K562 (cell line): Measurements from ENCODE around the gene BMF. TPM values are rescaled to one million over a fixed set of nuclear protein-coding genes. Genes with fewer than 3 reads are reported as not detected.

Experiments used
- ATF4 ChIP-seq: fragments of 450-650 bp; formaldehyde crosslinking; IDR thresholded peaks from 2 replicates; pipeline ENCODE4 v1.4.0; 2022; ENCODE audit warnings: mild to moderate bottlenecking, moderate library complexity
- BRD9 ChIP-seq: fragments of 450-650 bp; IDR thresholded peaks from 2 replicates; pipeline ENCODE4 v1.6.1; 2018; ENCODE audit warnings: low read depth; ENCODE audit not compliant: partially characterized antibody
- C11orf30 ChIP-seq: fragments of 450-650 bp; IDR thresholded peaks from 2 replicates; pipeline ENCODE4 v1.6.1; 2016; ENCODE audit warnings: low read depth, mild to moderate bottlenecking
- GMEB1 ChIP-seq: fragments of 250-450 bp; sonication (Bioruptor Pico); IDR thresholded peaks from 2 replicates; pipeline ENCODE4 v1.4.0; 2020; ENCODE audit warnings: mild to moderate bottlenecking
- JUN ChIP-seq, 2 experiments: sonication (generic) in 1 of 2; formaldehyde crosslinking in 1 of 2; IDR thresholded peaks; 2 replicates each; pipeline versions ENCODE4 v1.6.1 to v1.8.0; 2012 to 2022; ENCODE audit warnings: borderline replicate concordance in 2 of 2, mild to moderate bottlenecking in 2 of 2, improper control_type of control experiment in 1 of 2, low read depth in 1 of 2, low read length in 1 of 2, missing genetic modification reagents in 1 of 2
- KLF16 ChIP-seq: IDR thresholded peaks from 2 replicates; pipeline ENCODE4 v1.6.1; 2016; ENCODE audit warnings: antibody characterized with exemption
- MAFG ChIP-seq: fragments of 450-650 bp; conservative IDR thresholded peaks from 2 replicates; pipeline ENCODE4 v1.6.1; 2016; ENCODE audit warnings: missing genetic modification characterization, missing compliant biosample characterization
- MYBL2 ChIP-seq, 2 experiments: fragments of 450-650 bp in 1 of 2; sonication (generic) in 1 of 2; formaldehyde crosslinking in 1 of 2; IDR thresholded peaks; 2 replicates each; pipeline versions ENCODE4 v1.6.1 to v1.8.1; 2017 to 2022; ENCODE audit warnings: borderline replicate concordance in 1 of 2, inconsistent platforms in 1 of 2, low read depth in 1 of 2, mild to moderate bottlenecking in 1 of 2, missing genetic modification reagents in 1 of 2, moderate library complexity in 1 of 2
- TRIM24 ChIP-seq, 2 experiments: fragments of 450-650 bp; IDR thresholded peaks; 2 replicates each; pipeline ENCODE4 v1.6.1; 2016
- XRCC4 ChIP-seq: IDR thresholded peaks from one replicate; pipeline ENCODE4 v1.6.1; 2011; ENCODE audit not compliant: insufficient read depth, insufficient read length; ENCODE audit errors: extremely low read depth
- ZKSCAN8 ChIP-seq: fragments of 200-800 bp; sonication (Bioruptor generic); IDR thresholded peaks from 2 replicates; pipeline ENCODE4 v1.6.1; 2016; ENCODE audit warnings: missing genetic modification characterization, missing compliant biosample characterization
- ZNF318 ChIP-seq, 2 experiments: fragments of 450-650 bp; IDR thresholded peaks; 2 replicates each; pipeline ENCODE4 v1.6.1; 2016; ENCODE audit warnings: mild to moderate bottlenecking in 2 of 2, borderline replicate concordance in 1 of 2, low read depth in 1 of 2, moderate library complexity in 1 of 2
- ZNF584 ChIP-seq: fragments of 200-800 bp; sonication (Bioruptor generic); IDR thresholded peaks from 2 replicates; pipeline ENCODE4 v1.6.1; 2016; ENCODE audit warnings: low read depth, mild to moderate bottlenecking, missing genetic modification characterization, missing compliant biosample characterization
- polyA plus RNA-seq, 8 experiments: library from polyadenylated mRNA; depleted of rRNA in 4 of 8; stranded (reverse) in 5 of 8; unstranded in 3 of 8; fragments of >200 nt; fragmentation: Nextera tagmentation in 2 of 8; fragmentation: Illumina TruSeq in 1 of 8; extraction: Ambion mirVana in 2 of 8; extraction: Trizol in 1 of 8; gene quantifications; 2 replicates each; pipeline versions ENCODE4 v1.2.1 to v1.2.3, GENCODE V29; 2011 to 2014; ENCODE audit warnings: inconsistent platforms in 1 of 8, missing spikeins in 1 of 8
- total RNA-seq, 7 experiments: library from RNA; depleted of rRNA in 6 of 7; stranded (reverse); fragments of >200 nt in 6 of 7; fragmentation: Illumina TruSeq in 2 of 7; extraction: Trizol in 2 of 7; gene quantifications; 2 replicates each; pipeline versions ENCODE4 v1.2.1 to v1.2.3, GENCODE V29; 2011 to 2021; ENCODE audit warnings: low replicate concordance in 1 of 7
- TF ChIP-seq, protein P1 (sequence below): fragments of 450-650 bp; formaldehyde crosslinking; IDR thresholded peaks from 2 replicates; pipeline ENCODE4 v1.4.0; 2020; ENCODE audit warnings: mild to moderate bottlenecking, moderate library complexity

BMF gene
- total and polyA plus RNA-seq, 9 of the 15 experiments (the other 6 are each of a cell fraction or from before 2014, with no cell fraction given) = 0.25 to 0.91 (median 0.59) TPM; not detected in 2

DNA sequence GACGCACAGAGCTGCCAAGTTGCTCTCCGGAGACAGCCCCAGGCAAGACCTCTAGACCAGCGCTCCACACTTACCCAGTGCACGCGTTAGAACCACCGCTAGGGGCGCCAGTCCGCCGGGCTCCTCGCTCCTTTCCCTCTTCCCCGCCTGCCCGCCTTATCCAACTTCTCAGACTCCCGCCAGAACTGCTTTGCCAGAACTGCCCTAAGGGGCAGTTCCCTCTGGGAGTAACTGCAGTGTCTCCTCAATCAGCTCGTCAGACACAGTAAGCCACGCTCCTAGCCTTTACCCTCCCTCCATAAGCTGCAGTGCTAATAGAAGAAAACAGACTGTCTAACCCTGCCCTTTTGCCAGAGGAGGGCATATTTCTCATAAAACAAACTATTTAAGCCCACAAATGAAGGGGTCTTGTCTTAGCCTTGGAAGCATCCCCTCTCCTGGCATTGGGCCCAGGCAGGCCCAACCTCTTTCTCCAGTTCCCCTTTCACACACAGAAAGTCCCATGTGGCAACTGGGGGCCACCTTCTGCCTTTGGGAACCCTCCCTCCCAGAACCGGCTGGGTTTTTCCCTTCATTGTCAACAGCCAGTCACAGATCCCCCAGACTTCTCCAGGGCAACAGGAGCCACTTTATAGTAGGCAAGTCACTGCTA, 3.7 kb downstream of the BMF start (continued):
- TF ChIP-seq BRD9 (peak; percentile 51), ATF4 (CRISPR knock-in tag) (no peak), TRIM24 (IDR thresholded peaks at IDR 0.05) (peak; percentile 76 to 82), JUN (IDR thresholded peaks at IDR 0.05; ENCODE audit: borderline replicate concordance, low read depth, low read length) (no peak), JUN (CRISPR knock-in tag; IDR thresholded peaks at IDR 0.05; ENCODE audit: borderline replicate concordance) (no peak), MYBL2 (IDR thresholded peaks at IDR 0.05; ENCODE audit: low read depth) (no peak), MYBL2 (CRISPR knock-in tag; IDR thresholded peaks at IDR 0.05; ENCODE audit: borderline replicate concordance) (no peak), MAFG (tag) (no peak), XRCC4 (no peak), ZKSCAN8 (CRISPR knock-in tag) (no peak), ZNF318 (IDR thresholded peaks at IDR 0.05; ENCODE audit: borderline replicate concordance in 1 of 2, low read depth in 1 of 2) (no peak), ZNF584 (peak; percentile 65; the same call in 1 of the 2 replicates), KLF16 (peak; percentile 70; the same call in 1 of the 2 replicates), C11orf30 (no peak), GMEB1 (CRISPR knock-in tag) (no peak)
- TF ChIP-seq, protein P1, sequence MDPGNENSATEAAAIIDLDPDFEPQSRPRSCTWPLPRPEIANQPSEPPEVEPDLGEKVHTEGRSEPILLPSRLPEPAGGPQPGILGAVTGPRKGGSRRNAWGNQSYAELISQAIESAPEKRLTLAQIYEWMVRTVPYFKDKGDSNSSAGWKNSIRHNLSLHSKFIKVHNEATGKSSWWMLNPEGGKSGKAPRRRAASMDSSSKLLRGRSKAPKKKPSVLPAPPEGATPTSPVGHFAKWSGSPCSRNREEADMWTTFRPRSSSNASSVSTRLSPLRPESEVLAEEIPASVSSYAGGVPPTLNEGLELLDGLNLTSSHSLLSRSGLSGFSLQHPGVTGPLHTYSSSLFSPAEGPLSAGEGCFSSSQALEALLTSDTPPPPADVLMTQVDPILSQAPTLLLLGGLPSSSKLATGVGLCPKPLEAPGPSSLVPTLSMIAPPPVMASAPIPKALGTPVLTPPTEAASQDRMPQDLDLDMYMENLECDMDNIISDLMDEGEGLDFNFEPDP (CRISPR knock-in tag) = no peak
